Measurements from ENCODE around the gene CHD3. TPM values are rescaled to one million over a fixed set of nuclear protein-coding genes. Genes with fewer than 3 reads are reported as not detected.

CHD3 gene
- total RNA-seq, 4 donors from 2014 or later = 80.4 to 202 (median 125) TPM

- no peak for TF ChIP-seq EP300 (IDR thresholded peaks at IDR 0.05)
- TF ChIP-seq POLR2A (IDR thresholded peaks at IDR 0.05) = peak; percentile 11 to 43
- peak in 1 of 5 experiments; percentile 5 for TF ChIP-seq CTCF (IDR thresholded peaks at IDR 0.05)
These were observed 44.9 kb upstream of the CHD3 start for GRCh38 chr17:7843536-7844291.

GRCh38 chr17:7844292-7845154 lies 44.1 kb upstream of the CHD3 start:
- H3K36me3 ChIP-seq = peaks cover 0 to 41% (median 15%) of the 10 kb centered on the region in 3 donors
- peaks cover 0 to 50% (median 18%) of the 10 kb centered on the region in 4 donors for H3K4me1 ChIP-seq
- DNase-seq (ENCODE audit: low spot score in 2 of 2) = peak; percentile 76 to 88
- 1% methylated on average over 28 to 49 of the region's 71 CpGs for WGBS, 2 donors
- TF ChIP-seq CTCF (IDR thresholded peaks at IDR 0.05) (peak in 2 of 5 experiments; percentile 25 to 40), EP300 (IDR thresholded peaks at IDR 0.05) (peak; percentile 69 to 92), POLR2A (IDR thresholded peaks at IDR 0.05) (peak; percentile 70 to 87)
- H3K9me3 ChIP-seq = no peaks in the 10 kb centered on the region
- no peaks in the 10 kb centered on the region for H3K27me3 ChIP-seq
- peak overlapping the region; percentile 93 to 99 (median 96) for H3K27ac ChIP-seq
- H3K4me3 ChIP-seq = peak overlapping the region; percentile 59 to 77 (median 63)

More at GRCh38 chr17:7843536-7844291, 44.9 kb upstream of the CHD3 start:
- Histone ChIP-seq H3K36me3 (peaks cover 0 to 33% (median 14%) of the 10 kb centered on the region in 3 donors), H3K27me3 (no peaks in the 10 kb centered on the region), H3K4me3 (peak overlapping the region; percentile 59 to 77 (median 63)), H3K9me3 (no peaks in the 10 kb centered on the region), H3K4me1 (peaks cover 0 to 55% (median 21%) of the 10 kb centered on the region in 4 donors), H3K27ac (peak overlapping the region; percentile 93 to 99 (median 96))
- WGBS, 2 donors = 0 to 1% methylated on average over 55 to 57 of the region's 61 CpGs
- peak; percentile 59 to 72 for DNase-seq (ENCODE audit: low spot score in 2 of 2)

- Histone ChIP-seq H3K9me3 (no peaks in the 10 kb centered on the region), H3K4me1 (peaks cover 0 to 41% (median 16%) of the 10 kb centered on the region in 4 donors), H3K27ac (peak overlapping the region; percentile 88 to 97 (median 94)), H3K27me3 (no peaks in the 10 kb centered on the region), H3K36me3 (peaks cover 0 to 51% (median 16%) of the 10 kb centered on the region in 3 donors), H3K4me3 (peak overlapping the region in 3 of 4 donors; percentile 59 to 77 (median 63))
- WGBS, 2 donors = 69 to 80% methylated on average over 10 to 14 of the region's 15 CpGs
- TF ChIP-seq POLR2A (IDR thresholded peaks at IDR 0.05) = no peak
- TF ChIP-seq EP300 (IDR thresholded peaks at IDR 0.05) = no peak
- no peak for TF ChIP-seq CTCF (IDR thresholded peaks at IDR 0.05)
- no peak for DNase-seq (ENCODE audit: low spot score in 2 of 2)
These were observed 43.1 kb upstream of the CHD3 start for GRCh38 chr17:7845359-7846062.

- WGBS, 2 donors = 89 to 90% methylated on average over 8 to 22 of the region's 22 CpGs
- TF ChIP-seq EP300 (IDR thresholded peaks at IDR 0.05) = no peak
- TF ChIP-seq POLR2A (IDR thresholded peaks at IDR 0.05) = no peak
- TF ChIP-seq CTCF (IDR thresholded peaks at IDR 0.05) = no peak
- H3K36me3 ChIP-seq = peaks cover 0 to 58% (median 21%) of the 10 kb centered on the region in 3 donors
- H3K4me3 ChIP-seq = no peak overlapping the region
- DNase-seq (ENCODE audit: low spot score in 2 of 2) = no peak
- no peaks in the 10 kb centered on the region for H3K27me3 ChIP-seq
- H3K4me1 ChIP-seq = peaks cover 0 to 34% (median 10%) of the 10 kb centered on the region in 4 donors
- no peak overlapping the region for H3K27ac ChIP-seq
- H3K9me3 ChIP-seq = no peaks in the 10 kb centered on the region
These were observed 42.4 kb upstream of the CHD3 start for GRCh38 chr17:7846063-7846735.

All from tibial nerve (tissue), 4 donors.